PC-3 (cell line): ENCODE data around the gene VPREB3. TPM values are rescaled to one million over a fixed set of nuclear protein-coding genes. Genes with fewer than 3 reads are reported as not detected.

Experiments used
- ATAC-seq: fragments of 200-7000 bp; cut with Tn5 transposase; 2 replicates; pipeline ENCODE4 v1.9.1; 2020; ENCODE audit warnings: mild to moderate bottlenecking, moderate library complexity
- BruUV-seq: library from RNA; stranded (reverse); fragments of 400-500 nt; replicated peaks from 2 replicates; lab custom pipeline; 2021; lab: Mats Ljungman, UMichigan
- CTCF ChIA-PET: fragments of 300-600 bp; sonication (Branson Sonifier 250); formaldehyde crosslinking; loops from one replicate; lab custom pipeline; 2022; ENCODE audit warnings: antibody characterized with exemption; lab: Charles Lee
- POLR2A ChIA-PET: fragments of 300-600 bp; sonication (Branson Sonifier 250); formaldehyde crosslinking; loops from one replicate; lab custom pipeline; 2022; ENCODE audit warnings: antibody characterized with exemption; ENCODE audit not compliant: unreplicated experiment; lab: Charles Lee
- DNase-seq: peaks from one replicate; pipeline ENCODE4 v3.0.0-alpha.2; 2015
- H2AFZ ChIP-seq: fragments of 300-600 bp; sonication (generic); 2 replicates; pipeline ENCODE4 v1.6.0; 2016; ENCODE audit warnings: antibody characterized with exemption, low read length
- H3F3A ChIP-seq: fragments of 300-600 bp; sonication (generic); one replicate; pipeline ENCODE4 v1.6.0; 2017; ENCODE audit warnings: antibody characterized with exemption, low read length, control low read depth, mild to moderate bottlenecking; ENCODE audit not compliant: unreplicated experiment
- H3K27ac ChIP-seq: fragments of 300-600 bp; sonication (generic); 2 replicates; pipeline ENCODE4 v1.5.1; 2016; ENCODE audit warnings: mild to moderate bottlenecking, low read length
- H3K27me3 ChIP-seq: fragments of 300-600 bp; sonication (generic); 2 replicates; pipeline ENCODE4 v1.6.1; 2016; ENCODE audit warnings: low read length, mixed read lengths
- H3K36me3 ChIP-seq: fragments of 300-600 bp; sonication (generic); 2 replicates; pipeline ENCODE4 v1.6.1; 2016; ENCODE audit warnings: low read depth, mixed run types, low read length, mixed read lengths
- H3K4me1 ChIP-seq: fragments of 300-600 bp; sonication (generic); 2 replicates; pipeline ENCODE4 v1.5.1; 2016; ENCODE audit warnings: low read length; ENCODE audit not compliant: insufficient read depth
- H3K4me2 ChIP-seq: fragments of 300-600 bp; sonication (generic); 2 replicates; pipeline ENCODE4 v1.6.0; 2016; ENCODE audit warnings: low read length
- H3K4me3 ChIP-seq: fragments of 300-600 bp; sonication (generic); 2 replicates; pipeline ENCODE4 v1.5.1; 2016; ENCODE audit warnings: mild to moderate bottlenecking, low read length, mixed read lengths
- H3K79me2 ChIP-seq: fragments of 300-600 bp; sonication (generic); 2 replicates; pipeline ENCODE4 v1.6.1; 2017; ENCODE audit warnings: low read length, mixed read lengths
- H3K9ac ChIP-seq: fragments of 300-600 bp; sonication (generic); 2 replicates; pipeline ENCODE4 v1.6.0; 2016; ENCODE audit warnings: mild to moderate bottlenecking, low read length
- H3K9me2 ChIP-seq: fragments of 300-600 bp; sonication (generic); replicated peaks from 2 replicates; pipeline ENCODE4 v1.6.1; 2016; ENCODE audit warnings: mixed run types, low read length, mixed read lengths
- H3K9me3 ChIP-seq: fragments of 300-600 bp; sonication (generic); 2 replicates; pipeline ENCODE4 v1.6.1; 2016; ENCODE audit warnings: low read length, mixed read lengths
- H4K20me1 ChIP-seq: fragments of 300-600 bp; sonication (generic); 2 replicates; pipeline ENCODE4 v1.6.1; 2016; ENCODE audit warnings: low read length, mixed read lengths
- CTCF ChIP-seq: fragments of 300-600 bp; sonication (generic); conservative IDR thresholded peaks from 2 replicates; pipeline ENCODE4 v1.5.1; 2017; ENCODE audit warnings: antibody characterized with exemption, low read depth, mild to moderate bottlenecking, low read length
- EZH2 ChIP-seq: fragments of 300-600 bp; sonication (generic); IDR thresholded peaks from one replicate; pipeline ENCODE4 v1.6.1; 2017; ENCODE audit warnings: antibody characterized with exemption, mild to moderate bottlenecking, low read length; ENCODE audit not compliant: unreplicated experiment
- EZH2phosphoT487 ChIP-seq: fragments of 300-600 bp; sonication (generic); IDR thresholded peaks from 2 replicates; pipeline ENCODE4 v1.6.1; 2018; ENCODE audit warnings: mild to moderate bottlenecking, antibody characterized with exemption, low read length, borderline replicate concordance
- intact Hi-C: fragments of 100-400 bp; cut with micrococcal nuclease; formaldehyde crosslinking; loops from 2 replicates; pipeline ENCODE4 v1.9.0; 2023
- total RNA-seq: library from RNA; depleted of rRNA; stranded (reverse); fragments of >200 nt; gene quantifications from 2 replicates; pipeline ENCODE4 v1.2.3, GENCODE V29; 2014

Gene VPREB3
- total RNA-seq, 1 experiment from 2014 or later, result 0.77 TPM

- peaks cover 14% of the 10 kb centered on the region for H3K36me3 ChIP-seq
- intact Hi-C loops, result no loop called here
- DNase-seq, result no peak
- no peaks in the 10 kb centered on the region for H3K79me2 ChIP-seq
- H3K27ac ChIP-seq, result no peak overlapping the region
- H3K9ac ChIP-seq, result no peak overlapping the region
- no peak overlapping the region for H2AFZ ChIP-seq
- no peaks in the 10 kb centered on the region for H3F3A ChIP-seq
- H3K9me3 ChIP-seq, result no peaks in the 10 kb centered on the region
- BruUV-seq, result no TSS peak
- H3K4me1 ChIP-seq, result no peaks in the 10 kb centered on the region
- no peaks in the 10 kb centered on the region for H3K27me3 ChIP-seq
- TF ChIP-seq EZH2, result no peak
- TF ChIP-seq EZH2phosphoT487, result no peak
- TF ChIP-seq CTCF, result no peak
- H3K9me2 ChIP-seq, result no peaks in the 10 kb centered on the region
- ChIA-PET POLR2A (no interaction called here), CTCF (no interaction called here)
- H3K4me3 ChIP-seq, result no peak overlapping the region
- H3K4me2 ChIP-seq, result no peak overlapping the region
- no peaks in the 10 kb centered on the region for H4K20me1 ChIP-seq
- no peak for ATAC-seq
These were observed 46.0 kb downstream of the VPREB3 start for GRCh38 chr22:23708270-23708669.

GRCh38 chr22:23705358-23705757, 48.9 kb downstream of the VPREB3 start:
- DNase-seq, result no peak

More at GRCh38 chr22:23705358-23705757, 48.9 kb downstream of the VPREB3 start:
- H3K9me3 ChIP-seq, result no peaks in the 10 kb centered on the region
- no peak overlapping the region for H3K9ac ChIP-seq
- ChIA-PET POLR2A (no interaction called here), CTCF (no interaction called here)
- H3K79me2 ChIP-seq, result peaks cover 12% of the 10 kb centered on the region; the same call in 1 of the 2 replicates
- H3K27me3 ChIP-seq, result no peaks in the 10 kb centered on the region
- BruUV-seq, result no TSS peak
- intact Hi-C loops, result no loop called here
- no peak overlapping the region for H2AFZ ChIP-seq
- no peak overlapping the region for H3K4me3 ChIP-seq
- no peak for TF ChIP-seq EZH2
- TF ChIP-seq CTCF, result no peak
- no peak for TF ChIP-seq EZH2phosphoT487
- H3K36me3 ChIP-seq, result peaks cover 14% of the 10 kb centered on the region
- no peaks in the 10 kb centered on the region for H4K20me1 ChIP-seq
- no peak overlapping the region for H3K4me2 ChIP-seq
- H3K4me1 ChIP-seq, result no peaks in the 10 kb centered on the region
- H3F3A ChIP-seq, result no peaks in the 10 kb centered on the region
- H3K9me2 ChIP-seq, result no peaks in the 10 kb centered on the region
- ATAC-seq, result no peak
- no peak overlapping the region for H3K27ac ChIP-seq
